ENCODE data around the gene LGI4.

Gene LGI4

DNA sequence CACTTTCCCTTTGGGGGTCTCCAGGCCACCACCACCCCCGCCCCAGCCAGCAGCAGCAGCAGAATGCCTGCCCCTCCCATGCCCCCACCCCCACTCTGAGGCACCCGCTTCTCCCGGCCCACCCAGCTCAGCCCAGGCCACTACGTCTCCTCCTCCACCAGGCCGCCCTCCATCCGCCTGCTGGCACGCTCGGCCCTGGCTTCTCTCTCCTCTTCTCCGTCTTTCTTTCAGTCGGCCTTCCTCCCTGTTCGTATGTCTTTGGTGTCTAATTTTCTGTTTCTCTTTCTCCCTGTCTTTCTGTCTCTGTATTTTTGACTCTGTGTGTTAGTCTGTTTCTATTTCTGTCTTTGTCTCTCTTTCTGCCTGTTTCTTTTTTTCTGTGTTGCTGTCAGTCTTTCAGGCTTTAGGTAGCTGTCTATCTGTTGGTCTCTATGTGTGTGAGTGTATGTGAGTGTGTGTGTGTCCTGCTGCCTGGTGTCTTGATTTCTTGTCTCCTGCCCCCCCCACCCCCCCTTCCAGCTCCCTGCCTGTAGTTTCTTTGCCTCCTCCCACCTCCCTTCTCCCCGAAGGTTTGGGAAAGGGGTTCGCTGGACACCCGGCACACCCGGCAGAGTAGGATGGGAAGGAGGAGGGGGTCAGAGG is at the start of gene LGI4:
Gene LGI4 (minus strand): TSS at position 459 of the 642 bp plus-strand sequence. CDS start 379 bp downstream, at position 80.
- DNase-seq: no peak

DNA sequence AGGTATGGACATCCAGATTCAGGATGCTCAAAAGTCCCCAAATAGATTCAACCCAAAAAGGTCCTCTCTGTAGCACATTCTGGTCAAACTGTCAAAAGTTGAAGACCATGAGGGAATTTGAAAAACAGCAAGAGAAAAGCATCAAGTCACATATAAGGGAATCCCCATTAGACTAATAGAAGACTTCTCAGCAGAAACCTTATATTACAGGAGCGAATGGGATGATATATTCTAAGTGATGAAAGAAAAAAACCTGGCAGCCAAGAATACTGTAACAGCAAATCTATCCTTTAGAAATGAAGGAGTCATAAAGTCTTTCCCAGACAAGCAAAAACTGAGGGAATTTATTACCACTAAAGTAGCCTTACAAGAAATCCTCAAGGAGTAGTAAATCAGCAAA is 49.4 kb upstream of the LGI4 start:
- no peak for DNase-seq

DNA sequence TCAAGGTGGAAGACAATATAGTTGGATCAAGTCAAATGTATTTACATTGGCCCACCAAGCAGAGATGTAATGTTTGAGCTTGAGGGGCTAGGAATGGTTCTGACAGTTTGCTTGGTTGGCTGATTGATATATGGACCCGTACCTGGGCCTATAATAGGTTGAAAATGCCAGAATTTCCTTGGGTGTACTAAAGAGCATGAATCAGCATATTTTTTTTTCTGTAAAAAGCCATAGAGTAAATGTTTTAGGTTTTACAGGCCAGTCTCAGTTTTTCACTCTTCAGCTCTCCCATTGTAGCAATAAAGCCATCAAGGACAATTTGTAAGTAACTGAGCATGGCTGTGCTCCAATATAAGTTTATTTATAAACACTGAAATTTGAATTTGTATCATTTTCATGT is 46.5 kb upstream of the LGI4 start:
- no peak for DNase-seq

DNA sequence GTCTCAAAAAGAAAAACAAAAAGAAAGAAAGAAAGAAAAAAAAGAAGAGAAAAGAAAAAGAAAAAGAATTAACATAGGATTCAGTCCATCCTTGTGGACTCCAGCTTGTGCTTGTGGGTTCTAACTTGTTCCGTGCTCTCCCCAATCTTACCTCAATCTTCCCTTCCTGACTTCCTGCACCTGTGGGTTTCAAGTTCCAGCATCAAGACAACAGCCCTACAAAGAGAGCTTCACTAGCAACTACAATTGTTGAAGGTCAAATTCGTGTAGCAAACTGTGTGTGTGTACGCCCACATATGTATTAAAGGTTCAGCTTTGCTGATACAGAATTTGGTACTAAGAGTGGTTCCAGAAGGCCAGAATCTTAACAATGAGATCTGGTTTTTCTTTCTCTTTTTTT is 45.0 kb upstream of the LGI4 start:
- no peak for DNase-seq

DNA sequence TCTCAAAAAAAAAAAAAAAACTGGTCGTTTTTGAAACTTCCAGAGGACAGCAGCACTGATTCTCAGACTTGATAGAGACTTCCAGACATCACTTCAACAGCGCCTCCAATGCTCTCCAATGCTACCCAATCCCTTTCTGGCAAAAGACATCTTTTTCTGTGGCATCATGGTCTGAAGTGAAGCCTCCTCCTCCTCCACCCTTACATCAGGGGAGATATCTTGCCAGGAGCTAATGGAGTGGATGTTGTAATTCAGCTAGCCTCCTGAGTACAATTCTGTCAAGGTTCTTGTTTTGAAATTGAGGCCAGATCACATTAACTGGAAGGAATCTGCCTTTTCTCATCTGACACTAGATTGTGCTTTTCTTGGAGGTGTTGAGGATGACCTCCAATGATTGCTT is 43.8 kb upstream of the LGI4 start:
- DNase-seq: no peak

DNA sequence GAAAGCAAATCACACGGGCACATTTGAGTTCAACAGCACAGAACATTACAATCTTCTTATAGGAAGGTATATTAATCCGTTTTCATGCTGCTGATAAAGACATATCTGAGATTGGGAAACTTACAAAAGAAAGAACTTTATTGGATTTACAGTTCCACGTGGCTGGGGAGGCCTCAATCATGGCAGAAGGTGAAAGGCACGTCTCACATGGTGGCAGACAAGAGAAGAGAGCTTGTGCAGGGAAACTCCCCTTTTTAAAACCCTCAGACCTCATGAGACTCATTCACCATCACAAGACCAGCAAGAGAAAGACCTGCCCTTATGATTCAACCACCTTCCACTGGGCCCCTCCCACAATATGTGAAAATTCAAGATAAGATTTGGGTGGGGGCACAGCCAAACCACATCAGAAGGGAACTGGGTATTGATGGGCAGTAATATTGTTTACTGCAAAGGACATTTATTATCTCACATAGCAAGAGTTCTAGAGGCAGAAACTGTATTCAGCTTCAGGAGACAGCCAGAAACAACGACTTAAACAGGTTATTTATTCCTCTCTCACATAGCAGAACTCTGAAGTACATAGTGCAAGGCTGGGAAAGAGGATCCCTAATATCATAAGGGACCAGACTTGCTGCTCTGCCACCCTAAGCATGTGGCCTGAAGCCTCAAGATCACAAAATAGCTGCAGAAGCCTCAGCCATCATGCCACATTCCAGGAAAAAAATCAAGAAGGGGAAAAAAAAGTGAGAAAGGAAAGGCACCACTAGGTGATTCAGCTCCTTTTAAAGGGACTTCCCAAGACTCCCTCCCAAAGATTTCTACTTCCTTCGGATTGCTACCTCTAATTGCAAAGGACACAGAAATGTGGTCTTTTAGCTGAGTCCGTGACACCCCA is 42.8 kb upstream of the LGI4 start:
- no peak for DNase-seq

DNA sequence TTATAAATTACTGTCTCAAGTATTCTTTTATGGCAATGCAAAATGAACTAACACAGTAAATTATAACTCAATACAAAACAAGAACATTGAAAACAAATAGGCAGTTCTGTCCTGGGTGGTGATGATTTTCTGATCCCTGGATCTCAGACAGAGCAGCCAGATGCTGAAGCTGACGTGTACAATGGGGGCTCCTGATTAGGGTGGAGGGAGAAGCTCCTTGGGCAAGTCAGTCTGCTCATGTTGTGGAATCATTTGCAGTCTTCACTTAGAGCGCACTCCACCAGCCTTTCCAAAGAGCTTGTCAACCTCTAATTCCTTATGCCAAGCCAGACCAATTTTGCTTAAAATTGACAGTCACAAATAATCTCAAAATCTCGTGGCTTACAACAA is 41.3 kb upstream of the LGI4 start:
- no peak for DNase-seq

DNA sequence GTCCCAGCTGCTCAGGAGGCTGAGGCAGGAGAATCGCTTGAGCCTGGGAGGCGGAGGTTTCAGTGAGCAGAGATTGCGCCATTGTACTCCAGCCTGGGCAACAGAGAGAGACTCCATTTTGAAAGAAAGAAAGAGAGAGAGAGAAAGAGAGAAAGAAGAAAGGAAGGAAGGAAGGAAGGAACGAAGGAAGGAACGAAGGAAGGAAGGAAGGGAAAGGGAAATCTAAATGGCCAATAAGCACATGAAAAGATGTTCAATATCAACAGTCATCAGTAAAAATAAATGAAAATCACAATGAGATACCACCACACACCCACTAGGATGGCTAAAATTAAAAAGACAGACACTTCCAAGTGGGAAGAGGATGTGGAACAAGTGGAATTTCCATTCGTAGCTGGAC is 39.4 kb upstream of the LGI4 start:
- no peak for DNase-seq

DNA sequence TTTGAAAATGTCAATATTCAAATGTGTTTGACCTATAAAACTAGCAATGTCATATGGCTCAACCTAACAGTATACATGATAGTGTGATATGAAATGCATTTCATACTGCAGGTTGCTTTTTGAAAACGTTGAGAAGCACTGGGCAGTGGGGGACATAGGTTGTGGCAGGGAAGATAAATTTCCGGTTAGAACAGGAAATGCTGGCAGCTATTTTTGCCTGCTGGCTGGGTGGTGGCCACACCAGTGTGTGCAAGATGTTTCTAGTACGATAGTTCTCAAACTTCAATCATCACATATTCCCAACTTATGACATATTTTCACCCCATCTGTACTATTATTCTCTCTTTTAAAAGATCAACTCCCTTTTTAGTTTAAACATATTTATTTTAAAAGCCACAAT is 36.9 kb upstream of the LGI4 start:
- no peak for DNase-seq

DNA sequence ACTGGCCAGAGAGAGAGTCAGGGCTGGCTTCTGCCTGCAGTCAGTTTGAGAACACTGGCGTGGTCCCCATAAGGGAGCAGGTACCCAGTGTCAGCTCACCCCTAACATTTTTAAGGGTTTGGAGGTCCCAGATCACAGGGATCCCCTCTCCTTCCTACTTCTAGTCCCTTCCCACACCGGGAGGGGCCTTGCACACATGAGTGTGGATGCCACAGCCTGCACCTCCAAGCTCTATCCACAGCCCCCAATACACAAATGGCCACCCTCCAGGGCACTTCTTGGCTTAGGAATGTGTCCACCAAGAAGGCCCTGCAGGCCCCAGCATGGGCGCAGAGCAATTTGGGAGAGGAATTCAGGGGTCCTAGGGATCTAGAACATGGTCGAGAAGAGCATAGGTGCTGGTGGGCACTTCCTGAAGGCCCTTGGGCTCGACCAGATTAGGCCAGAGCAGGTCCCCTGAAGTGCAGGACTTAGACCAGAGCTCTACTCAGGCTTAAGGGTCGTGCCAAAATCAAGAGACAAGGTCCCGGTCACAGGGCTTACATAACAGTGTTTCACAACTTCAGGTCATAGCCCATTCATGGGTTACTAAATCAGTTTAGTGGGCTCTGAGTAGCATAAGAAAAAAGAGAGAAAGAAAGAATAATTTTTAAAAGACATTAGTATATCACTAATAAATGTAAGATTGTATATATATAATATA is 35.7 kb upstream of the LGI4 start:
- no peak for DNase-seq

DNA sequence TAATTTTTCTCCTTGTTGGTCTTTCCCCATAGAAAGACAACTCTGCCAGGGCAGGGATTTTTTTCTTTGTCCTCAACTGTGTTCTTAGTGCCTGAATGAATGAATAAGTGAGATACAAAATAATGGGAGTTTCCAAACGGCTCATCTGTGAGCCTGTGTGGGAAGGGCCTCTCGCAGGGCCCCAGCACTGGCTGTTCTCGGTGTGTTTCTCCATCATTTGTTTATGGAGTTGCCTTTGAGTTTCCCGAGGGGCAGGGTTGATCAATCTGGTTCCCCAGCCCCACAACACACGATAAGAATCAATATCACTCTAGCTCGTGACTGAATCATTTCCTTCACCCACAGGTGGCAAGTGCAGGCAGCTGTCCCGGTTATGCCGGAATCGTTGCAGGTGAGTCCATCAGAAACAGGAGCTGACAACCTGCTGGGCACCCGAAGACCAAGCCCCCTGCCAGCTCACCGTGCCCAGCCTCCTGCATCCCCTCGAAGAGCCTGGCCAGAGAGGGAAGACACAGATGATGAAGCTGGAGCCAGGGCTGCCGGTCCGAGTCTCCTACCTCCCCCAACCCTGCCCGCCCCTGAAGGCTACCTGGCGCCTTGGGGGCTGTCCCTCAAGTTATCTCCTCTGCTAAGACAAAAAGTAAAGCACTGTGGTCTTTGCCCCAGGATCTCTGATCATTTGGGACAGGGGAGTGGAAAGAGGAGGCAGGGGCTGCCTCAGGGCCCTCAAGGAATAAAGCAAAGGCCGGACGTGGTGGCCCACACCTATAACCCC is 34.5 kb upstream of the LGI4 start:
- DNase-seq: no peak

DNA sequence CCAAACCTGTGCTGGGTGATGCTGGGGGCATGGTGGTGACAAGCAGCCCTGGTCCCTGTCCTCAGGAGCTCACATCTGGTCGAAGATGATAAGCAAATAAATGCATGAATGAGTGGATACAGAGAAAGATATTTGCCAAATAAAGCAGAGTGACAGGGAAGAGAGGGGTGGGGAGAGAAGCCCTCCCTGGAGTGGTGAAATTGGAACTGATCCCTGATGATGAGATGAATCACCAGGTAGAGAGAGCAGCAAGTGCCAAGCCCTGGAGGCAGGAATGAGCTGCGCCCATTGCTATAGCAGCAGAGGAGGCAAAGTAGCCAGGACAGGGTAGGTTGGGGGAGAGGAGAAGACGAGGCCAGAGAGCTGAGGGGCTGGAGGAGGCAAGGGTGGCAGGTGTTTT is 33.3 kb upstream of the LGI4 start:
- DNase-seq: no peak

DNA sequence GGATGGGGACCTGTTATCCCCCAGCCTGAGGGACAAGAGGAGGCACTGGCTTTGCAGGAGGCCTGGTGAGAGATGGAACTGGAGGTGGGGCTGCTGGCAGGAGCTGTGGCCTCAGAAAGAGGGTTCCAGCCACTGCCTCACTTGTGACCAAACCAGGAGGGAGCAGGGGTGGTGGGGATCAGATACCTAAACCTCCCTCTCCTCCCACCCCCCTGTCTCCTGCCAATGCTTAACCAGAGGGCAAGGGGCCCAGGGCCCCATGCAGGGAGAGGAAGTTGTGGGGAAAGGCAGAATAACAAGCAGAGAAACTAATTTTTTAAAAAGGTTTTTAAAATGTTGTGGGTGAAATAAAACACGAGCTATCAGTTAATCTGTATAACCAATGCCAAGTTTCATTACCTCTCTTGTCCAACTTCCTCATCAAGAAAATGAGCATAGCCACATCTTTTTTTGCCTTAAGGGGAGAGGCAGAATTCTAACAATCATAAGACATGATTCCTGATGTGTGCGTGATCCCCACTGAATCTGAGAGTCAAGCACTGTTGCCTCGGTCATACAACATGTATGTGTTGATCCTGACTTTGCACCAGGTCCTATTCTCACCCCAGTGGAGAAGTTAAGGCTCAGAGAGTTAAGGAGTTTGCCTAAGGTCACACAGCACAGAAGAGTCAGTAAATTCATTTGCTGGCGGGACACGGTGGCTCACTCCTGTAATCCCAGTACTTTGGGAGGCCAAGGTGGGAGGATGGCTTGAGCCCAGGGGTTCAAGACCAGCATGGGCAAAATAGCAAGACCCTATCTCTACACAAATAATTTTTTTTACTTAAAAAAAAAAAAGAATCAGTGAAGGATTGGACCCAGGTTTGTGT is 32.6 kb upstream of the LGI4 start:
- no peak for DNase-seq

DNA sequence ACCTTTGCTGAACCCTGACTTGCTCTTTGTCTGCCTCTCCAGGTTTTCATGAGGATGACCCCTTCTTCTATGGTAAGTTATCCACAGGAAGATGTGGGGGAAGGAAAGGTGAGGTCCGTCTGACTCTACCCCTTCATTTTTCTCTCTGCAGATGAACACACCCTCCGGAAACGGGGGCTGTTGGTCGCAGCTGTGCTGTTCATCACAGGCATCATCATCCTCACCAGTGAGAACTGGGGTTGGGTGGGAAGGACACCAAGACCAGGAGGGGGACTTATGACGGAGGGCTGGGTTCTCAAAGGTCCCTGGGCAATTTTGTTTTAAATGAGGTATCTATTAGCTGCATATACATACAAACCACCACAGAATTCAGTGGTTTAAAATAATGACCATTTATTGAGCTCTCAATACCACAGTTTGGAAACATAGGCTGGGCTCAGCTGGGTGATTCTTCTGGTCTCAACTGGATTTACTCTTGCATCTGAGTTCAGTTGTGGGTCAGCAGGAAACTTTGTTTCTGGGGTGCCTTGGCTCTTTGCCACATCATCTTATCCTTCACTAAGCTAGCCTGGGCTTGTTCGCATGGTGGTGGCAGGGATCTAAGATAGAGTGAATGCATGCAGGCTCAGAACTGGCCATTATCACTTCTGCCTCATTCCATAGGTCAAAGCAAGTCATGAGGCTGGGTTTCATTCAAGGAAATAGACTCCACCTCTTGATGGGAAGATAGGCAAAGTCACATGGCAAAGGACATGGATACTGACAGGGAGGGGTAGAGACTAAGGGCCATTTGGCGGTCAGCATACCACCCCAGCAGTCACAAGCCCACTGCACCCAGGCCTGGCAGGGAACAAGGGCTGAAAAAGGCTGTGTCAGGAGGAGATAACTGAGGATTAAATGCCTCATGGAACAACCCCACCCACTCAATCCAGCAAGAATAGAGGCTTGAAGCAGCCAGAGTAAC is 31.5 kb upstream of the LGI4 start:
- DNase-seq: no peak

DNA sequence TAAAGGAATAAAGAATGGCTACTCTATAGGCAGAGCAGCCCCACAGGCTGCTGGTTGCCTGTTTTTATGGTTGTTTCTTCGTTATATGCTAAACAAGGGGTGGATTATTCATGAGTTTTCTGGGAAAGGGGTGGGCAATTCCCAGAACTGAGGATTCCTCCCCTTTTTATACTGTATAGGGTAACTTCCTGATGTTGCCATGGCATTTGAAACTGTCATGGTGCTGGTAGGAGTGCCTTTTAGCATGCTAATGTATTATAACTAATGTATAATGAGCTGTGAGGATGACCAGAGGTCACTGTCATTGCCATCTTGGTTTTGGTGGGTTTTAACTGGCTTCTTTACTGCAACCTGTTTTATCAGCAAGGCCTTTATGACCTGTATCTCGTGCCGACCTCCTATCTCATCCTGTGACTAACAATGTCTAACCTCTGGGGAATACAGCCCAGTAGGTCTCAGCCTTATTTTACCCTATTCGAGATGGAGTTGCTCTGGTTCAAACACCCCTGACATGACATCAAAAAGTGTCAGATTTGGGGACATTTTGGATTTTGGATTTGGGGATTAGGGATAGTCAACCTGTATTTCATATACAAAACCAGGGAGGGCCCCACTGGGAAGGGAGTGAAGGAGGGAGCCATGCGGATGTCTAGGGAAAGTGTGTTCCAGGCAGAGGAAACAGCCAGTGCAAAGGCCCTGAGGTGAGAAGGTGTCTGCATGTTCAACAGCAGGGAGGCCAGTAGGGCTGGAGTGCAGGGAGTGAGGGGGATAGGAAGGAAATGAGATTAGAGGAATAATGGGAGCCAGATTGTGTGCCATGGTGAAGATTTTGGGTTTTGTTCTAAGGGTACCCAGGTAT is 30.6 kb upstream of the LGI4 start:
- no peak for DNase-seq

DNA sequence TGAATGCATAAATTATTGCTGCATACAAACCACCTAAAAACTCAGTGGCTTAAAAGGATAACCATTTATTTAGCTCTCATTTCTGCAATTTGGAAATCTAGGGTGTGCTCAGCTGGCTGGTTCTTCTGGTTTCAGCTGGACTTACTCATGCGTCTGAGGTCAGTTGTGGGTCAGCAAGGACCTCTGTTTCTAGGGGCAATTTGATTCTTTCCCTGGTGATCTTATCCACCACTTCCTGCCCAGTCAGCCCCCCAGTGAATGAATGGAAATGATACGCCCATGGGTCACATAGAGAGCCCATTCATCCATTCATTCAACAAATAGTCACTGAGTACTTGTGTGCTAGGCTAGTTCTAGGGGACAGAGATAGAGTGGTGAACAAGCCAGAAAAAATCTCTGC is 29.6 kb upstream of the LGI4 start:
- DNase-seq: no peak

DNA sequence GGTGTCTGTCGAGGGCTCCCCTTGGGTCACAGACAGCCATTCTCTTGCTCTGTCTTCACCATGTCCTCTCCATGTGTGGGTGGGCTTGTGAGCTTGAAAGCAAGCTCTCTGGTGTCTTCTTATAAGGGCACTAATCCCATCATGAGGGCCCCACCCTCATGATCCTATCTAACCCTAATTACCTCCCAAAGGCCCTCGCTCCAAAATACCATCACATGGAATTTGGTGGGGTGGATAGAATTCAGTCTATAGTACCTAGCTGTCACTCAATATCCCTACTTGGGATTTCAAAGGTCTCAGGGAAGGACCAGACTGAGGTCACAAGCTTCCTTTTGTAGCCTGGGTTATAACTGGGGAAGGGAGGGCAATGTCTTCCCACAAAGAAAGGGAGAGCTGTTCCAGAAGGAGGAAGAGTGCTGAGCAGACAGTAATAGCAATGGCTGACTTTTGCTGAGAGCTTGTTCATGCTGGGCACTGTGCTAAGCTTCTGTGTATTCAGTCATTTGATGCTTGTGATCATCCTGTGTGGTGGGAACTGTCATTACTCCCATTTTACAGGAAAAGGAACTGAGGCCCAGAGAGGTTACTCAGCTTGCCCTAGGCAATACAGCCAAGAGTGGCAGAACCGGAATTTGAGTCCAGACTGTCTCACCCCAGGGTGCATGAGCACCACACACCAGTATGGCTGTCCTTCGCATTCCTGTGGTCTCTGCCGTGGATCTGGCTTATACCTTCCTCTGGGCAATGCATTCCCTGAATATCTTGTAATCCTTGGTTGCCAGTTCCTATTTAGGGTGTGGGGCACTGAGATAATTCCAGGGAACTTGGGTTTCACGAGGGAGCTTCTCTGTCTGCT is 27.8 kb upstream of the LGI4 start:
- no peak for DNase-seq

DNA sequence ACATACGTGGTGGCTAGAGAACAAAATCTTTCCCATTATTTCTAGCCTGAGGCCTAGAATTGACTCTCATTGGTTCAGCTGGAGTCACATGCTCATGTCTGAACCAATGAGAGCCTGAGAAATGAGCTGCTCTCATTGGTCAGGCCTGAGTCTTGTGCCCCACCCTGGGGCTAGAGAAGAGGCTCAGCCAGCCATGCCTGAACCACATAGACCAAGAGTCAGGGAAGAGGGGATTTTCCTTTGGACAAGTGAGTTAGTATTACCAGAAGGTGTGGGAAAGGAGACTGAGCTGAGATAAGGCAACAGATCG is 26.5 kb upstream of the LGI4 start:
- DNase-seq: no peak
